ENCODE data around the gene MUTYH.

MUTYH gene

DNA sequence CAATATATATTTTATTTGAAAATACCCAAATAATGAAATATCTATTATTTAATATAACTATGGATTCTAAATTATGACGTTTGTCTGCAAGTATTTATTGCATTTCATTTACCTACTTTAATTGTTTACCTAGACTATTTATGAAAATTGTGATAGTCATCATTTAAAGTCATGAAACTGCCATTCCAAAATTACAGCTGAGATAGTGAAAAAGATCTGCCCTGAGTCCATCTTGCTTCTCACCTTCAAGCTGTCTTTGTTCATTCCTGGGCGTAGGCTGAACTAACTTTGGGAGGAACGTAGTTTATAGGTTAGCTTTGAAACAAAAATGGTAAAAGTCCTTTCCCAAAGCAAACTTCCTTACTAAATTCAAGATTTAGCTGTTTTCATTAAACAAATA is 26.0 kb downstream of the MUTYH start:
- TF ChIP-seq GATA2 (IDR thresholded peaks at IDR 0.05; ENCODE audit: low read depth, low read length): no peak
- TF ChIP-seq GATA3 (IDR thresholded peaks at IDR 0.05; ENCODE audit: low read depth, low read length): no peak

DNA sequence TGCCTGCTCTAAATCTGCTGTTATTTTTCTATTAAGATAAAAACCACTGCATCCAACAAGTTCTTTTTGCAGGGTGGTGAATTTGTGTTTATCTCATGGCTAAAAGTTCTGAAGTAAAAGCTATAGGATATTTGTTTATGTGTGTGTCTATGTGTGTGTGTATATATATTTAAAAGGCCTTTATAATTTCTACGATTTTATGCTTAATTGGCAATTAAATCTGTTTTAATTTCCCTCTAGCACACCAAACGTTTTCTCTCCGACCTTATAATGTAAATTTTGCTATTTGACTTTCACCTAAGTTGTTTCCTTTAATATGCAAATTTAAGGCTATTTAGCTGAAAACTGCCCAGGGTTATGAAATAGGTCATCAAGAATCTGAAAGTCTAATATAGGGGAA is 33.3 kb downstream of the MUTYH start:
- TF ChIP-seq GATA3 (IDR thresholded peaks at IDR 0.05; ENCODE audit: low read depth, low read length) (no peak), GATA2 (IDR thresholded peaks at IDR 0.05; ENCODE audit: low read depth, low read length) (no peak)

DNA sequence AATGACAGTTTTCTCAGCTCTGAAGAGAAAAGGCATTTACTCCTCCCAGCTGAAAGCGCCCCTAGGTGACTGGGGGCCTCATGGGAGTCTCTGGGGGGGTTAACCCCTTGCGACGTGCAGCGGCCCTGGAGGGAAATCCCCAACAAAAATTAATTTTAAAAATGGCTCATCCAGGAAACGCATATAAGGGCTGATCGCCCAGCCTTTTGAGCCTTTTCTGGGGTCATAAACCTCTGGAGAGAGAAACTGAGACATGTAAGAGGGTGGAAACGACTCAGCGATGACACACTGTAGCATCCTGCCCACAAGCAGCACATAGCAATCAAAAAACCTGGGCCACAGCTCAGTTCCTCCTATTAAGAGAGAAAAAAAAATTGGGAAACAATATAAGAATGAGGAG is 33.9 kb downstream of the MUTYH start:
- TF ChIP-seq GATA2 (IDR thresholded peaks at IDR 0.05; ENCODE audit: low read depth, low read length) (no peak), GATA3 (IDR thresholded peaks at IDR 0.05; ENCODE audit: low read depth, low read length) (no peak)

DNA sequence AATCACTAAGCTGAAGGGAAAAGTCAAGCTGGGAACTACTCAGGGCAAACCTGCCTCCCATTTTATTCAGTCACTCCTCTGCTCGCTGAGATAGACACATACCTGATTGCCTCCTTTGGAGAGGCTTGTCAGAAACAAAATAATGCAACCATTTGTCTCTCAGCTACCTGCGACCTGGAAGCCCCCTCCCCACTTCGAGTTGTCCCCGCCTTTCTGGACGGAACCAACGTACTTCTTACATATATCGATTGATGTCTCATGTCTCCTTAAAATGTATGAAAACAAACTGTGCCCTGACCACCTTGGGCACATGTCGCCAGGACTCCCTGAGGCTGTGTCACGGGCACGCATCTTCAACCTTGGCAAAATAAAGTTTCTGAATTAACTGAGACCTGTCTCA is 35.0 kb downstream of the MUTYH start:
- no peak for TF ChIP-seq GATA2 (IDR thresholded peaks at IDR 0.05; ENCODE audit: low read depth, low read length)
- TF ChIP-seq GATA3 (IDR thresholded peaks at IDR 0.05; ENCODE audit: low read depth, low read length): no peak

DNA sequence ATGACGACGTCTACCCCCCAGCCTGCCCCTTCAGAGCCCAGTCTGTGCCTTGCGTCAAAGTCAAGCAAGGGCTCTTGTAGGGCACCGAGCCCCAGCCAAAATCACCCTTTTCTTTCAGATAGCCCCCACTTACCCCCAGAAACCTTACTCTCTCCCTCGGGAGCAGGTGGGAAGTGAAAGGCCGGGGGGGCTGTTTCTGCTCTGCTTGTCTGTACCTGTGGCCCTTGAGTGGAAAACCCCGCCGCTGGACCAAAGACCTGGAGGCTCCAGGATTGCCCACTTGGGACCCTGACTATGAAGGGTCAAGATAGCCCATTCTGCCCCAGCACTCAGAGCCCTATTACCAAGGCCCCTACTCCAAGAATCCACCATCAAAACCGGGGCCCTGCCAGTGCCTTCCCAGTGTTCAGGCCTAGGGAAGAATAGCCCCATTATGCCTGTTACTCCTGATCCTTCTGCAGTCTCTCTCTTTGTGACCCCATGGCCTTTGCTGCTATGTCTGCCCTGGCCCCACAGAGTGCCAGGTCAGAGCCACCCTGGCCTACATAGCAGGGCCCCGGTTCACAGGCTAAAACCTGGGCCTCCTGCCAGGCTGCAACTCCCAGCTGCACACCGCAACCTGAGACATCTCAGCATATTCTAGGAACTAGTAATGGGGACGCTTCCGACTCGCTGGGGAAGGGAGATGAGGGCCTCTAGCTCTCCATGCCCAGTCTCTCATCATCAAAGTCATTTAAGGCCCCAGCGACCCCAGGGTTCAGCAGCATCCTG is 35.7 kb downstream of the MUTYH start:
- no peak for TF ChIP-seq GATA2 (IDR thresholded peaks at IDR 0.05; ENCODE audit: low read depth, low read length)
- TF ChIP-seq GATA3 (IDR thresholded peaks at IDR 0.05; ENCODE audit: low read depth, low read length): no peak

DNA sequence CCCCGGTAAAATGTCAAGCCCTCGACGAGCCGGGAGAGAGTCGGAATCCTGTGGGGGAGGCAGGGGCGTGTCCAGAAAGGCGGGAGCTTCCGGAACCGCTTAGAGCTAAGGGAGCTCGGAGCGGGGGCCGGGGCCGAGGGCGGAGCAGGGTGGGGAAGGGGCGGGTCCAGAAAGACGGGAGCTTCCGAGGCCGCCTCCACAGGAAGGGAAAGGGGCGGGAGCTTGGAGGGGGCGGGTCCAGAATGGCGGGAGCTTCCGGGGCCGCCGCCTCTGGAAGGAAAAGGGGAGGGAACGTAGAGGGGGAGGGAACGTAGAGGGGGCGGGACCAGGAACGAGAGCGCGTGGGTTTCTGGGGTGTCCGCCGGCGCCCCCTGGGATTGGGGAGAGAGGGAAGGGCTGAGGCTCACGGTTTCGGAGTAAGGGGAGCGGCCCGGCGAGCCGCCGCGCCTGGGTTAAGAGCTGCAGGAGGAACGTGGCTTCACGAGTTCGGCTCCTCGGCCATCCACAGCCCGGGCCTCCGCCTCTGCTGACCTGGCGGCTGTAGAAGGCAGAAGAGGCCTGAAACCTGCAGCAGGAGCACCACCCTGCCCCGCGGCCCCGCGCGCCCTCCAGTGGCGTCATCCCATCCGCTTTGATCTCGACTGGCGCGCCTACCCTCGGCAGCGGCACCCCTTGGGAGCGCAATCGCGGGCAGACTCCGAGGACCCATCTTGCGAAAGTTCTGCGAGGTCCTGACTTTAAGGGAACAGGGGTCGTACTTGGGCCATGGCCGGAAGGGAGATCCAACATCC is 36.5 kb downstream of the MUTYH start:
- TF ChIP-seq GATA2 (IDR thresholded peaks at IDR 0.05; ENCODE audit: low read depth, low read length) (no peak), GATA3 (IDR thresholded peaks at IDR 0.05; ENCODE audit: low read depth, low read length) (no peak)

DNA sequence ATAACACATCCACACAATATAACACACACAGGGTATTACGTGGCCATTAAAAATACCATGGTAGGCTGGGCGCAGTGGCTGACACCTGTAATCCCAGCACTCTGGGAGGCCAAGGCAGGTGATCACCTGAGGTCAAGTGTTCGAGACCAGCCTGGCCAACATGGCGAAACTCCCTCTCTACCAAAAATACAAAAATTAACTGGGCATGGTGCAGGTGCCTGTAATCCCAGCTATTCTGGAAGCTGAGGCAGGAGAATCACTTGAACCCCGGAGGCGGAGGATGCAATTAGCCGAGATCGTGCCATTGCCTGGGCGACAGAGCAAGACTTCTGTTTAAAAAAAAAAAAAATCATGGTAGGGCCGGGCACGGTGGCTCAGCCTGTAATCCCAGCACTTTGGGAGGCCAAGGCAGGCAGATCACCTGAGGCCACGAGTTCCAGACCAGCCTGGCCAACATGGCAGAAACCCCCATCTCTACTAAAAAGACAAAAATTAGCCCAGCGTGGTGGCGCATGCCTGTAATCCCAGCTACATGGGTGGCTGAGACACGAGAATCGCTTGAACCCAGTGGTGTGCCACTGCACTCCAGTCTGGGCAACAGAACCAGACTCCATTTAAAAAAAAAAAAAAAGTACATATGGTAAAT is 37.6 kb downstream of the MUTYH start:
- TF ChIP-seq GATA3 (IDR thresholded peaks at IDR 0.05; ENCODE audit: low read depth, low read length) (no peak), GATA2 (IDR thresholded peaks at IDR 0.05; ENCODE audit: low read depth, low read length) (no peak)

DNA sequence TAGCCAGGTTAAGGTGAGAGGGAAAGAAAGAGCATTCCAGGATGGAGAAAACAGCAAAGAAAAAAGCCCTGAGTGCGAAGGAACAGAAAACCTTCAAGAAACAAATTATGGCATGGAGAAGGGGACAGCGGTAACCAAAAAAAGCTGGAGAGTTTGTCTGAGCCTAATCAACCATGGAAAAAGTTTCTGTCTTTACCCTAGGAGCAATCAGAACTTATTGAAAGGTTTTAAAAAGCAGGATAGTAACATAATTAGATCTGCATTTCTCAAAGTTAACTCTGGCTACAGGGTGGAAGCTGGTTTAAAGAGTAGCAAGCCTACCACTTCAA is 39.6 kb downstream of the MUTYH start:
- TF ChIP-seq GATA2 (IDR thresholded peaks at IDR 0.05; ENCODE audit: low read depth, low read length) (no peak), GATA3 (IDR thresholded peaks at IDR 0.05; ENCODE audit: low read depth, low read length) (no peak)

DNA sequence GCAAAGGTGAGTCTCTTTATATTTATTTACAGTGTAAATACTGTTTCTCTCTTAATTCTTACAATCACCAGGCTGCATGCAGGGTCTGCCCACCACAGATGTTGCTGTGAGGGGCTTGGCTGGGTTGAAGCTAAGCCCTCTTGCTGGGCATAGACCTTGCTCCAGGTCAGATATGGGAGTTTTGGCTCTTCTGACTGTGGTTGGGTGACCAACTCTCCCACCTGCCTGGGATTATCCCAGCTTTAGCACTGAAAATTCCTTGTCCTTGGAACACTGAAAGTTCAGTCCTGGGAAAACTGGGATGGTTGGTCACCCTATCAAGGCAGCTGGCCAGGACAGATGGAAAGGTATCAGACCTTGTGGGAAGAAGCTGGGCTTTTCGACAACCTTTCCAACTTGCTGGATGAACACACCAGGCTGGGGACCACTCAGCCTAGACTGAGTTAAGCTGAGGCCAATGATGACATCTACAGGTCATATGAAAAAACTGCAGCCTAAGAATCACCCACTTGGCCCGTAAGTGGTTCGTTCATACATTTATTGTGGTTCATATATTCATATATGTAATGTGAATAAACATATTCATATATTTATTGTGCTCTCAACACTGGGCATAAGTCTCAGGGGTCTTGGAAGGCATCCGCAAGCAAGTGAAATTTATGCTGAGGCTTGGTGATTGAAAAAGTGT is 40.1 kb downstream of the MUTYH start:
- TF ChIP-seq GATA2 (IDR thresholded peaks at IDR 0.05; ENCODE audit: low read depth, low read length) (no peak), GATA3 (IDR thresholded peaks at IDR 0.05; ENCODE audit: low read depth, low read length) (no peak)

DNA sequence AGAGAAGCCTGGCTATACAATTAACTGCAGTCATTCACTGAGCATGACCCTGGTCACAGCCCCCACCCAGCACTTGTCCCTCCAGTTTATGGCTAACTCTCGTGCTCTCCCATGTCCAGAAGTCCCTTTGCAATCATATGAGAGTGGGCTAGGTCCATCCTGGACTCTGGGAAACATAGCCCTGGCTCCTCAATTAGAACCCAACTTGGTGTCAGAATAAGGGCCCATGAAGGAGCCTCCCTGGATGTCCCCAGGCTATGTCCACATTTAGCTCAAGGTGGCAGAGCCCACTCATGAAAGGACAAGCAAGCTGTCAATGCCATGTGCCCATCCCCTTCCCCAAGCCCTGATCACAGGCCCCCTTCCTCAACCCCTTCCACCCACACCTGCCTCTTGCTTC is 40.9 kb downstream of the MUTYH start:
- TF ChIP-seq GATA2 (IDR thresholded peaks at IDR 0.05; ENCODE audit: low read depth, low read length) (no peak), GATA3 (IDR thresholded peaks at IDR 0.05; ENCODE audit: low read depth, low read length) (no peak)

DNA sequence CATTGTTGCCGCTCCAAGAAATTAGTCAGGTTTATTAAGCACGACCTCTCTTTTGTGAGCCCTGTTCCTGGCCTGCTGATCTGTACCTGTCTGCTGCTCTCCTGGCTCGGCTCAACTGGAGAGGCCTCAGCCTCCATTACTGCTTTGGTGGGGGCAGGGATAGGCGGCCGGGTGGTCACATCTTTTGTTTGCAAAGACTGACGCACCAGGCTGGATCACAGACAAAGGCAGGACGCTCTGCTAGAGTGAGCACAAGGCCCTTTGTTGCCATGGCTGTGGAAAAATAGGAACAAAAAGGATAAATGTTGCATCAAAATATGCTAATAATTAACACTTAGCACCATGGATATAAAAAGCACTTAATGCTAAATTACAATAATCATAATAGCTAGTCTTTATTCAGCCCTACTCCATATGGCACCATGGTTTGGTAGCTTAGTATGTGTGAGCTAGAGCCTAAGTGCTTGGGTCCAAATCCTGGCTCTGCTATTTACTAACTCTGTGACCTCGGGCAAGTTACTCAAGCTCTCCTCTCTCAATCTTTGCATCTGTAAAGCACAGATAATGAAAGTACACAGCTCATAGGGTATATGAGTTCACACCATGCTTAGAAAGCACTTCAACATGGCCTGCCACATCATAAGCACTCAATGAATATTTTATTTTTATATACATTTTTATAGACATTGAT is 42.4 kb downstream of the MUTYH start:
- no peak for TF ChIP-seq GATA3 (IDR thresholded peaks at IDR 0.05; ENCODE audit: low read depth, low read length)
- no peak for TF ChIP-seq GATA2 (IDR thresholded peaks at IDR 0.05; ENCODE audit: low read depth, low read length)

DNA sequence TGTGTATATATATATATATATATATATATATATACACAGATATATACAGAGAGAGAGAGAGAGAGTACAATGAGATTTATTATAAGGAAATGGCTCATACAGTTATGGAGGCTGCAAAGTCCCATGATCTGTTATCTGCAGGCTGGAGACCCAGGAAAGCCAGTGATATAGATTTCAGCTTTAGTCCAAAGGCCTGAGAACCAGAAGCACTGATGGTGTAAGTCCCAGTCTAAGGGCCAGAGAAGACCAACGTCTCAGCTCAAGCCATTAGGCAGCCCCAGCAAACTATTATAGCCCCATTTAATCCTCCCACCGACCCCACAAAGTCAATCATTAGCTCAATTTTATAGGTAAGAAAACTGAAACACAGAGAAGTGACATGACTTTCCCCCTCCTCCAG is 48.5 kb downstream of the MUTYH start:
- no peak for TF ChIP-seq GATA3 (IDR thresholded peaks at IDR 0.05; ENCODE audit: low read depth, low read length)
- TF ChIP-seq GATA2 (IDR thresholded peaks at IDR 0.05; ENCODE audit: low read depth, low read length): no peak

DNA sequence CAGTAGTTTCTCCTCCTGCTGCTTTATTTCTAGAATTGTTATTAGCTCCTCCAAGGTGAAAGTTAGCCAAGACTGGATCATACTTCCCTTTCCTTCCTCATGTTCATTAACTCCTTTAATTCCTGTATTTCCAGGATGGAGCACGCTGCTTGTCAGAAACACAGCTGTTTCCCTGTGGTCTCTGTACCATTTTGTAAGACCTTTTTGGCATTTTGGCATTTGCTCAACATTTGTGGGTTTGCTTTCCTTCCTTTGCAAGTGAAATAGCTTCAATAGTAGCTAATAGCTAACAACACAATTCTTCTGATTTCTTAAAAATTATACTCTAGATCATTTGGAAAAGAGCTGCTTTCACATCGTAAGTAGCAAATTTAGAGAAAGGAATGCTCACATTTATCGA is 57.9 kb downstream of the MUTYH start:
- TF ChIP-seq GATA3 (IDR thresholded peaks at IDR 0.05; ENCODE audit: low read depth, low read length) (no peak), GATA2 (IDR thresholded peaks at IDR 0.05; ENCODE audit: low read depth, low read length) (no peak)

Measured in SH-SY5Y (cell line).